ENCODE results near the gene PANK1. TPM values are rescaled to one million over a fixed set of nuclear protein-coding genes. Genes with fewer than 3 reads are reported as not detected.

Gene PANK1
- total and polyA plus RNA-seq, 9 of the 15 experiments (the other 6 are each of a cell fraction or from before 2014, with no cell fraction given) = 1.7 to 10.7 (median 6.5) TPM

- WGBS (ENCODE audit: insufficient coverage, low coverage, missing lambda C conversion rate) = 4% methylated on average over 3 of the region's 3 CpGs
- H3K79me2 ChIP-seq (ENCODE audit: control insufficient read depth, insufficient read depth, low read length) = no peaks in the 10 kb centered on the region
- no peaks in the 10 kb centered on the region for H3K9me3 ChIP-seq (replicated peaks; ENCODE audit: control insufficient read depth, insufficient read depth, low read depth, low read length)
- no peak for TF ChIP-seq HNRNPK (IDR thresholded peaks at IDR 0.05; ENCODE audit: low read depth, low read length, poor library complexity, severe bottlenecking)
- TF ChIP-seq TRIM24 (IDR thresholded peaks at IDR 0.05) = no peak
- no peak for TF ChIP-seq EP400 (IDR thresholded peaks at IDR 0.05)
- no peak for TF ChIP-seq CGGBP1 (CRISPR knock-in tag; IDR thresholded peaks at IDR 0.05)
- TF ChIP-seq FOXA1 (IDR thresholded peaks at IDR 0.05; ENCODE audit: borderline replicate concordance) = no peak
- TF ChIP-seq EWSR1 (IDR thresholded peaks at IDR 0.05; ENCODE audit: borderline replicate concordance, low read depth, partially characterized antibody) = no peak
- no peak for TF ChIP-seq POU5F1 (IDR thresholded peaks at IDR 0.05; ENCODE audit: borderline replicate concordance, low read depth, low read length, partially characterized antibody)
- TF ChIP-seq FOXO4 (CRISPR knock-in tag; IDR thresholded peaks at IDR 0.05) = no peak
- no peak for TF ChIP-seq MEF2D (tag; conservative IDR thresholded peaks at IDR 0.05; ENCODE audit: low read depth)
- no peak for TF ChIP-seq SNAPC5 (CRISPR knock-in tag; IDR thresholded peaks at IDR 0.05)
- no peak for TF ChIP-seq ETV5 (CRISPR knock-in tag; IDR thresholded peaks at IDR 0.05; ENCODE audit: low read depth)
- TF ChIP-seq RNF2 (IDR thresholded peaks at IDR 0.05) = no peak
- TF ChIP-seq KAT8 (IDR thresholded peaks at IDR 0.05; ENCODE audit: low read depth) = no peak
- in situ Hi-C loops (cut with MboI) (no loop called here), intact Hi-C loops (cut with micrococcal nuclease) (loop anchor here (10.0 kb wide), 1 partner anchor 273 kb away; no protein-coding TSS in a partner anchor)
- H2AFZ ChIP-seq (ENCODE audit: low read depth, low read length) = no peak overlapping the region
- POLR2A ChIA-PET = interaction anchor here (1.5 kb wide), 1 partner anchor 134 kb away, joined by 6 read pairs; the partner anchor contains the start of gene KIF20B
- no TSS peak for BruUV-seq (replicated peaks)
- H3K9ac ChIP-seq (ENCODE audit: insufficient read depth in 1 of 2, low read depth in 2 of 2, low read length in 2 of 2) = no peak overlapping the region
- H3K4me2 ChIP-seq (ENCODE audit: insufficient read depth, low read length) = no peak overlapping the region
- CTCF ChIA-PET (ENCODE audit: low intra/inter-chr PET ratio) = no interaction called here
- H3K27me3 ChIP-seq (ENCODE audit: control insufficient read depth in 2 of 2, insufficient read depth in 2 of 2, low read length in 2 of 2) = peaks cover 0 to 4% of the 10 kb centered on the region in 2 experiments; a peak in 1 of 5 replicates
- no peaks in the 10 kb centered on the region for H3K9me1 ChIP-seq (ENCODE audit: control insufficient read depth, insufficient read depth, low read length)
- H3K4me1 ChIP-seq (replicated peaks in 1 of 2; ENCODE audit: control insufficient read depth in 2 of 2, insufficient read depth in 2 of 2, low read length in 2 of 2) = no peaks in the 10 kb centered on the region
- no peaks in the 10 kb centered on the region for H3K36me3 ChIP-seq (ENCODE audit: control insufficient read depth, insufficient read depth, low read length)
- no peak for ATAC-seq
- FAIRE-seq = no peak
- H4K20me1 ChIP-seq (replicated peaks; ENCODE audit: control insufficient read depth, insufficient read depth, low read length) = no peaks in the 10 kb centered on the region
- no peak overlapping the region for H3K27ac ChIP-seq (ENCODE audit: extremely low read depth, low read depth, low read length)
- DNase-seq (ENCODE audit: extremely low read depth in 1 of 4, low spot score in 3 of 4) = no peak
- no peak overlapping the region for H3K4me3 ChIP-seq
Measured at GRCh38 chr10:89567576-89568245, 77.3 kb downstream of the PANK1 start.
